Mesenchymal stem cell (in vitro differentiated cells and primary cell): Measurements from ENCODE around the gene LPCAT1.

Experiments
- DNase-seq: peaks from one replicate; pipeline ENCODE4 v3.0.0-alpha.2; 2013
- H2AFZ ChIP-seq: one replicate; pipeline ENCODE4 v1.6.1; 2013; ENCODE audit warnings: low read depth, mild to moderate bottlenecking, control low read depth, inconsistent platforms, low read length, moderate library complexity
- H2AK5ac ChIP-seq: 2 replicates; pipeline ENCODE4 v1.6.1; 2013; ENCODE audit warnings: low read length, moderate library complexity, mild to moderate bottlenecking, inconsistent platforms; ENCODE audit not compliant: severe bottlenecking
- H2BK120ac ChIP-seq: one replicate; pipeline ENCODE4 v1.6.1; 2013; ENCODE audit warnings: low read depth, mild to moderate bottlenecking, inconsistent platforms, low read length, moderate library complexity
- H2BK12ac ChIP-seq, 2 experiments: one replicate each; pipeline ENCODE4 v1.6.1; 2013; ENCODE audit warnings: inconsistent platforms in 2 of 2, low read length in 2 of 2, mild to moderate bottlenecking in 2 of 2, moderate library complexity in 2 of 2, control low read depth in 1 of 2
- H2BK15ac ChIP-seq: one replicate; pipeline ENCODE4 v1.6.1; 2013; ENCODE audit warnings: mild to moderate bottlenecking, low read depth, inconsistent platforms; ENCODE audit not compliant: poor library complexity, severe bottlenecking
- H2BK5ac ChIP-seq: 2 replicates; pipeline ENCODE4 v1.6.1; 2013; ENCODE audit warnings: low read depth, mild to moderate bottlenecking, low read length, control low read depth, inconsistent platforms; ENCODE audit not compliant: poor library complexity, severe bottlenecking
- H3K14ac ChIP-seq, 2 experiments: one replicate each; pipeline ENCODE4 v1.6.1; 2013; ENCODE audit warnings: inconsistent platforms in 2 of 2, low read length in 2 of 2, control low read depth in 1 of 2, mild to moderate bottlenecking in 1 of 2, moderate library complexity in 1 of 2
- H3K18ac ChIP-seq, 2 experiments: one replicate each; pipeline ENCODE4 v1.6.1; 2013; ENCODE audit warnings: inconsistent platforms in 2 of 2, low read length in 2 of 2, control low read depth in 1 of 2, low read depth in 1 of 2, mild to moderate bottlenecking in 1 of 2
- H3K23ac ChIP-seq, 2 experiments: one replicate each; pipeline ENCODE4 v1.6.1; 2013; ENCODE audit warnings: inconsistent platforms in 2 of 2, low read length in 2 of 2, mild to moderate bottlenecking in 2 of 2, moderate library complexity in 2 of 2, control low read depth in 1 of 2
- H3K27ac ChIP-seq: 2 replicates; pipeline ENCODE4 v1.5.1; 2013; ENCODE audit warnings: mild to moderate bottlenecking, moderate library complexity, low read length, control low read depth, inconsistent platforms; ENCODE audit not compliant: poor library complexity, severe bottlenecking
- H3K27me3 ChIP-seq, 2 experiments: 2 replicates each; pipeline versions ENCODE4 v1.6.1 to v1.7.0; 2013; ENCODE audit warnings: low read length in 2 of 2, mild to moderate bottlenecking in 2 of 2, moderate library complexity in 2 of 2, control low read depth in 1 of 2, inconsistent platforms in 1 of 2; ENCODE audit not compliant: control insufficient read depth in 1 of 2, insufficient read depth in 1 of 2
- H3K36me3 ChIP-seq, 2 experiments: 2 replicates each; pipeline versions ENCODE4 v1.6.1 to v1.7.0; 2013; ENCODE audit warnings: low read length in 2 of 2, control low read depth in 1 of 2, inconsistent platforms in 1 of 2, low read depth in 1 of 2, mild to moderate bottlenecking in 1 of 2; ENCODE audit not compliant: insufficient read depth in 2 of 2, control insufficient read depth in 1 of 2
- H3K4ac ChIP-seq, 2 experiments: one replicate each; pipeline ENCODE4 v1.6.1; 2013; ENCODE audit warnings: inconsistent platforms in 2 of 2, low read length in 2 of 2, mild to moderate bottlenecking in 2 of 2, moderate library complexity in 2 of 2, control low read depth in 1 of 2, low read depth in 1 of 2
- H3K4me1 ChIP-seq: 2 replicates; pipeline ENCODE4 v1.6.1; 2013; ENCODE audit warnings: low read depth, low read length, control low read depth; ENCODE audit not compliant: control insufficient read depth, insufficient read depth
- H3K4me2 ChIP-seq: 2 replicates; pipeline ENCODE4 v1.6.1; 2013; ENCODE audit warnings: low read length, mild to moderate bottlenecking, inconsistent platforms; ENCODE audit not compliant: poor library complexity, severe bottlenecking
- H3K4me3 ChIP-seq, 2 experiments: 2 replicates each; pipeline versions ENCODE4 v1.5.1 to v1.7.0; 2013; ENCODE audit warnings: low read length in 2 of 2, mild to moderate bottlenecking in 2 of 2, control low read depth in 1 of 2, low read depth in 1 of 2; ENCODE audit not compliant: insufficient read depth in 1 of 2
- H3K79me1 ChIP-seq: replicated peaks from 2 replicates; pipeline ENCODE4 v1.6.1; 2013; ENCODE audit warnings: mild to moderate bottlenecking, control low read depth, low read length, inconsistent platforms; ENCODE audit not compliant: poor library complexity, severe bottlenecking
- H3K9ac ChIP-seq: 2 replicates; pipeline ENCODE4 v1.7.0; 2013; ENCODE audit warnings: mild to moderate bottlenecking, low read length, moderate library complexity
- H3K9me3 ChIP-seq: 2 replicates; pipeline ENCODE4 v1.7.0; 2013; ENCODE audit warnings: mild to moderate bottlenecking, low read length; ENCODE audit not compliant: control insufficient read depth
- H4K8ac ChIP-seq: one replicate; pipeline ENCODE4 v1.6.1; 2013; ENCODE audit warnings: inconsistent platforms, mild to moderate bottlenecking, low read length, moderate library complexity
- H4K91ac ChIP-seq: one replicate; pipeline ENCODE4 v1.6.1; 2013; ENCODE audit warnings: mild to moderate bottlenecking, low read length, inconsistent platforms
- WGBS: methylation state at CpG from one replicate; pipeline ENCODE4 v1.1.7; 2013; ENCODE audit warnings: mixed read lengths; 5-methylcytosine and 5-hydroxymethylcytosine counted together

The LPCAT1 gene

GRCh38 chr5:1535646-1536045 lies 11.9 kb upstream of the LPCAT1 start:
- no peaks in the 10 kb centered on the region for H3K27me3 ChIP-seq
- H3K4me2 ChIP-seq, result no peak overlapping the region
- WGBS, result 83% methylated on average over 3 of the region's 3 CpGs
- H3K27ac ChIP-seq, result no peak overlapping the region
- H3K14ac ChIP-seq, result no peak overlapping the region
- H3K9me3 ChIP-seq, result no peaks in the 10 kb centered on the region
- H3K4me1 ChIP-seq, result peaks cover 4% of the 10 kb centered on the region
- H3K36me3 ChIP-seq, result no peaks in the 10 kb centered on the region
- no peak overlapping the region for H4K91ac ChIP-seq
- no peaks in the 10 kb centered on the region for H3K79me1 ChIP-seq
- no peak overlapping the region for H2BK15ac ChIP-seq
- no peak overlapping the region for H3K18ac ChIP-seq
- H2BK120ac ChIP-seq, result no peak overlapping the region
- H3K4ac ChIP-seq, result no peak overlapping the region
- H4K8ac ChIP-seq, result no peak overlapping the region
- no peak for DNase-seq
- no peak overlapping the region for H3K9ac ChIP-seq
- no peak overlapping the region for H2AFZ ChIP-seq
- no peak overlapping the region for H3K23ac ChIP-seq
- H3K4me3 ChIP-seq, result no peak overlapping the region
- no peak overlapping the region for H2AK5ac ChIP-seq
- H2BK12ac ChIP-seq, result no peak overlapping the region
- H2BK5ac ChIP-seq, result no peak overlapping the region

GRCh38 chr5:1532384-1532783 lies 8.6 kb upstream of the LPCAT1 start:
- no peak overlapping the region for H3K18ac ChIP-seq
- H3K79me1 ChIP-seq, result no peaks in the 10 kb centered on the region
- no peak overlapping the region for H3K27ac ChIP-seq
- no peak overlapping the region for H3K14ac ChIP-seq
- H2BK5ac ChIP-seq, result no peak overlapping the region
- WGBS, result no CpG with 5 or more reads among the region's 1 CpG
- H4K91ac ChIP-seq, result no peak overlapping the region
- no peak overlapping the region for H3K9ac ChIP-seq
- H3K4me3 ChIP-seq, result no peak overlapping the region
- no peaks in the 10 kb centered on the region for H3K27me3 ChIP-seq
- H2BK15ac ChIP-seq, result no peak overlapping the region
- H3K9me3 ChIP-seq, result no peaks in the 10 kb centered on the region
- no peak for DNase-seq
- H4K8ac ChIP-seq, result no peak overlapping the region
- peaks cover 4% of the 10 kb centered on the region for H3K4me1 ChIP-seq
- H3K4ac ChIP-seq, result no peak overlapping the region
- no peak overlapping the region for H3K4me2 ChIP-seq
- H2AK5ac ChIP-seq, result no peak overlapping the region
- H2AFZ ChIP-seq, result no peak overlapping the region
- no peaks in the 10 kb centered on the region for H3K36me3 ChIP-seq
- no peak overlapping the region for H2BK12ac ChIP-seq
- H3K23ac ChIP-seq, result no peak overlapping the region
- no peak overlapping the region for H2BK120ac ChIP-seq

GRCh38 chr5:1529498-1529897 lies 5.7 kb upstream of the LPCAT1 start:
- H3K79me1 ChIP-seq, result no peaks in the 10 kb centered on the region
- no peak overlapping the region for H3K9ac ChIP-seq
- no peak overlapping the region for H2AFZ ChIP-seq
- H3K4me2 ChIP-seq, result no peak overlapping the region
- H3K9me3 ChIP-seq, result no peaks in the 10 kb centered on the region
- no peak overlapping the region for H3K14ac ChIP-seq
- no peak overlapping the region for H4K91ac ChIP-seq
- no peak overlapping the region for H2BK15ac ChIP-seq
- no peak for DNase-seq
- no peak overlapping the region for H3K18ac ChIP-seq
- WGBS, result 92% methylated on average over 2 of the region's 3 CpGs
- no peak overlapping the region for H2BK120ac ChIP-seq
- no peak overlapping the region for H3K4ac ChIP-seq
- H3K4me1 ChIP-seq, result peaks cover 2% of the 10 kb centered on the region
- H2BK12ac ChIP-seq, result no peak overlapping the region
- no peak overlapping the region for H3K27ac ChIP-seq
- no peak overlapping the region for H3K4me3 ChIP-seq
- H3K23ac ChIP-seq, result no peak overlapping the region
- H4K8ac ChIP-seq, result no peak overlapping the region
- H3K27me3 ChIP-seq, result no peaks in the 10 kb centered on the region
- H3K36me3 ChIP-seq, result no peaks in the 10 kb centered on the region
- H2BK5ac ChIP-seq, result no peak overlapping the region
- no peak overlapping the region for H2AK5ac ChIP-seq

GRCh38 chr5:1527533-1528205 lies 3.9 kb upstream of the LPCAT1 start:
- H2BK12ac ChIP-seq, result no peak overlapping the region
- H2AK5ac ChIP-seq, result no peak overlapping the region
- no peak overlapping the region for H3K14ac ChIP-seq
- no peaks in the 10 kb centered on the region for H3K27me3 ChIP-seq
- H2BK5ac ChIP-seq, result no peak overlapping the region
- H3K36me3 ChIP-seq, result no peaks in the 10 kb centered on the region
- no peak overlapping the region for H3K4ac ChIP-seq
- no peak overlapping the region for H4K91ac ChIP-seq
- H3K27ac ChIP-seq, result no peak overlapping the region
- peaks cover 2% of the 10 kb centered on the region for H3K79me1 ChIP-seq
- H4K8ac ChIP-seq, result no peak overlapping the region
- H2BK15ac ChIP-seq, result no peak overlapping the region
- H3K4me3 ChIP-seq, result no peak overlapping the region
- 93% methylated on average over 1 of the region's 12 CpGs for WGBS
- DNase-seq, result no peak
- no peak overlapping the region for H2BK120ac ChIP-seq
- H3K4me1 ChIP-seq, result peaks cover 11% of the 10 kb centered on the region
- H3K9me3 ChIP-seq, result no peaks in the 10 kb centered on the region
- no peak overlapping the region for H3K9ac ChIP-seq
- H3K23ac ChIP-seq, result no peak overlapping the region
- H2AFZ ChIP-seq, result no peak overlapping the region
- no peak overlapping the region for H3K4me2 ChIP-seq
- no peak overlapping the region for H3K18ac ChIP-seq
